Measurements from ENCODE around the gene SETBP1. TPM values are rescaled to one million over a fixed set of nuclear protein-coding genes. Genes with fewer than 3 reads are reported as not detected.

Gene SETBP1
- total RNA-seq, 1 donor from 2014 or later = 12.4 TPM

- Mint-ChIP-seq H3K9me3 (ENCODE audit: unreplicated experiment) (no peaks in the 10 kb centered on the region), H3K4me1 (ENCODE audit: low read depth, unreplicated experiment) (peaks cover 27% of the 10 kb centered on the region), H3K27me3 (ENCODE audit: low read depth, unreplicated experiment) (no peaks in the 10 kb centered on the region), H3K4me3 (ENCODE audit: unreplicated experiment) (no peak overlapping the region), H3K36me3 (ENCODE audit: low read depth, unreplicated experiment) (peaks cover 4% of the 10 kb centered on the region), H3K27ac (ENCODE audit: unreplicated experiment) (no peak overlapping the region)
- no peak overlapping the region for H3K4me2 ChIP-seq (ENCODE audit: low read length)
- H3K4me1 ChIP-seq (ENCODE audit: insufficient read depth, low read length) = peaks cover 8% of the 10 kb centered on the region
- no peak for TF ChIP-seq EZH2 (IDR thresholded peaks at IDR 0.05; ENCODE audit: insufficient read depth, low read length)
- DNase-seq (ENCODE audit: low read depth) (no peak), FAIRE-seq (no peak)
- no peak overlapping the region for H2AFZ ChIP-seq (ENCODE audit: low read depth, low read length)
- H3K9ac ChIP-seq (ENCODE audit: low read length) = no peak overlapping the region
- H3K79me2 ChIP-seq (ENCODE audit: insufficient read depth, low read length) = no peaks in the 10 kb centered on the region
- H3K36me3 ChIP-seq (ENCODE audit: insufficient read depth, low read length) = no peaks in the 10 kb centered on the region
- H3K27me3 ChIP-seq (ENCODE audit: insufficient read depth, low read length) = no peaks in the 10 kb centered on the region
- no peaks in the 10 kb centered on the region for H4K20me1 ChIP-seq (ENCODE audit: insufficient read depth, low read length)
- H3K4me3 ChIP-seq (ENCODE audit: insufficient read depth, low read depth, low read length) = no peak overlapping the region
- no peaks in the 10 kb centered on the region for H3K9me3 ChIP-seq (ENCODE audit: insufficient read depth, low read depth, low read length)
- no peak overlapping the region for H3K27ac ChIP-seq (ENCODE audit: low read depth, low read length)
Observed at GRCh38 chr18:44841752-44842587, 161.3 kb downstream of the SETBP1 start.

- Histone ChIP-seq H3K36me3 (ENCODE audit: insufficient read depth, low read length) (no peaks in the 10 kb centered on the region), H3K27me3 (ENCODE audit: insufficient read depth, low read length) (no peaks in the 10 kb centered on the region), H3K79me2 (ENCODE audit: insufficient read depth, low read length) (no peaks in the 10 kb centered on the region), H4K20me1 (ENCODE audit: insufficient read depth, low read length) (no peaks in the 10 kb centered on the region), H3K4me2 (ENCODE audit: low read length) (no peak overlapping the region), H2AFZ (ENCODE audit: low read depth, low read length) (no peak overlapping the region), H3K9me3 (ENCODE audit: insufficient read depth, low read depth, low read length) (no peaks in the 10 kb centered on the region), H3K9ac (ENCODE audit: low read length) (no peak overlapping the region), H3K4me3 (ENCODE audit: insufficient read depth, low read depth, low read length) (no peak overlapping the region), H3K4me1 (ENCODE audit: insufficient read depth, low read length) (peaks cover 8% of the 10 kb centered on the region), H3K27ac (ENCODE audit: low read depth, low read length) (no peak overlapping the region)
- Mint-ChIP-seq H3K36me3 (ENCODE audit: low read depth, unreplicated experiment) (peaks cover 4% of the 10 kb centered on the region), H3K27ac (ENCODE audit: unreplicated experiment) (no peak overlapping the region), H3K9me3 (ENCODE audit: unreplicated experiment) (no peaks in the 10 kb centered on the region), H3K4me1 (ENCODE audit: low read depth, unreplicated experiment) (peaks cover 22% of the 10 kb centered on the region), H3K4me3 (ENCODE audit: unreplicated experiment) (no peak overlapping the region), H3K27me3 (ENCODE audit: low read depth, unreplicated experiment) (no peaks in the 10 kb centered on the region)
- TF ChIP-seq EZH2 (IDR thresholded peaks at IDR 0.05; ENCODE audit: insufficient read depth, low read length) = no peak
- FAIRE-seq (no peak), DNase-seq (ENCODE audit: low read depth) (no peak)
Observed at GRCh38 chr18:44842588-44843412, 162.1 kb downstream of the SETBP1 start.

GRCh38 chr18:44844486-44844885 lies 163.8 kb downstream of the SETBP1 start:
- Mint-ChIP-seq H3K27ac (ENCODE audit: unreplicated experiment) (no peak overlapping the region), H3K27me3 (ENCODE audit: low read depth, unreplicated experiment) (no peaks in the 10 kb centered on the region), H3K4me1 (ENCODE audit: low read depth, unreplicated experiment) (peaks cover 11% of the 10 kb centered on the region), H3K4me3 (ENCODE audit: unreplicated experiment) (no peak overlapping the region), H3K36me3 (ENCODE audit: low read depth, unreplicated experiment) (peaks cover 7% of the 10 kb centered on the region), H3K9me3 (ENCODE audit: unreplicated experiment) (no peaks in the 10 kb centered on the region)
- H3K9ac ChIP-seq (ENCODE audit: low read length) = no peak overlapping the region
- H4K20me1 ChIP-seq (ENCODE audit: insufficient read depth, low read length) = no peaks in the 10 kb centered on the region
- H2AFZ ChIP-seq (ENCODE audit: low read depth, low read length) = no peak overlapping the region
- peaks cover 1% of the 10 kb centered on the region for H3K4me1 ChIP-seq (ENCODE audit: insufficient read depth, low read length)
- DNase-seq (ENCODE audit: low read depth) = no peak
- H3K27ac ChIP-seq (ENCODE audit: low read depth, low read length) = no peak overlapping the region
- no peaks in the 10 kb centered on the region for H3K27me3 ChIP-seq (ENCODE audit: insufficient read depth, low read length)
- no peaks in the 10 kb centered on the region for H3K36me3 ChIP-seq (ENCODE audit: insufficient read depth, low read length)
- H3K4me3 ChIP-seq (ENCODE audit: insufficient read depth, low read depth, low read length) = no peak overlapping the region
- no peaks in the 10 kb centered on the region for H3K9me3 ChIP-seq (ENCODE audit: insufficient read depth, low read depth, low read length)
- no peak for TF ChIP-seq CTCF (IDR thresholded peaks at IDR 0.05; ENCODE audit: insufficient read depth, low read depth, low read length)
- no peak for TF ChIP-seq EZH2 (IDR thresholded peaks at IDR 0.05; ENCODE audit: insufficient read depth, low read length)
- no peak overlapping the region for H3K4me2 ChIP-seq (ENCODE audit: low read length)
- H3K79me2 ChIP-seq (ENCODE audit: insufficient read depth, low read length) = no peaks in the 10 kb centered on the region
- no peak for FAIRE-seq

Measured in astrocyte (in vitro differentiated cells and primary cell).